ENCODE results near the gene KRTAP29-1. TPM values are rescaled to one million over a fixed set of nuclear protein-coding genes. Genes with fewer than 3 reads are reported as not detected.

KRTAP29-1 gene
- total RNA-seq, 1 experiment from 2014 or later = not detected

GRCh38 chr17:41304091-41304490, 1.4 kb upstream of the KRTAP29-1 start:
- Histone ChIP-seq H3K27me3 (replicated peaks; ENCODE audit: insufficient read depth, low read depth, low read length, poor library complexity) (no peaks in the 10 kb centered on the region), H3K9me3 (ENCODE audit: low read depth, low read length, poor library complexity, severe bottlenecking) (no peaks in the 10 kb centered on the region), H3K4me3 (ENCODE audit: low read depth, low read length, poor library complexity, severe bottlenecking) (no peak overlapping the region), H3K4me1 (ENCODE audit: insufficient read depth, low read length, poor library complexity, severe bottlenecking) (no peaks in the 10 kb centered on the region), H3K27ac (ENCODE audit: low read depth, low read length, poor library complexity, severe bottlenecking) (no peak overlapping the region), H3K36me3 (ENCODE audit: insufficient read depth, low read length, poor library complexity, severe bottlenecking) (no peaks in the 10 kb centered on the region)
- DNase-seq (ENCODE audit: low spot score) = no peak
- TF ChIP-seq CTCF (conservative IDR thresholded peaks at IDR 0.05; ENCODE audit: low read depth, low read length) (no peak), EZH2 (IDR thresholded peaks at IDR 0.05; ENCODE audit: borderline replicate concordance, low read depth, low read length, poor library complexity, severe bottlenecking) (no peak)
- intact Hi-C loops (cut with micrococcal nuclease; ENCODE audit: unreplicated experiment) = no loop called here
- CTCF ChIA-PET = no interaction called here
- POLR2A ChIA-PET (ENCODE audit: low non-redundant PET) = no interaction called here
- no TSS peak for BruUV-seq (replicated peaks)

GRCh38 chr17:41302981-41303380, 330 bp upstream of the KRTAP29-1 start:
- no peak overlapping the region for H3K27ac ChIP-seq (ENCODE audit: low read depth, low read length, poor library complexity, severe bottlenecking)
- no peak overlapping the region for H3K4me3 ChIP-seq (ENCODE audit: low read depth, low read length, poor library complexity, severe bottlenecking)
- H3K4me1 ChIP-seq (ENCODE audit: insufficient read depth, low read length, poor library complexity, severe bottlenecking) = no peaks in the 10 kb centered on the region
- H3K27me3 ChIP-seq (replicated peaks; ENCODE audit: insufficient read depth, low read depth, low read length, poor library complexity) = no peaks in the 10 kb centered on the region
- BruUV-seq (replicated peaks) = no TSS peak
- H3K36me3 ChIP-seq (ENCODE audit: insufficient read depth, low read length, poor library complexity, severe bottlenecking) = no peaks in the 10 kb centered on the region
- ChIA-PET POLR2A (ENCODE audit: low non-redundant PET) (no interaction called here), CTCF (no interaction called here)
- no peak for DNase-seq (ENCODE audit: low spot score)
- intact Hi-C loops (cut with micrococcal nuclease; ENCODE audit: unreplicated experiment) = no loop called here
- H3K9me3 ChIP-seq (ENCODE audit: low read depth, low read length, poor library complexity, severe bottlenecking) = no peaks in the 10 kb centered on the region
- TF ChIP-seq EZH2 (IDR thresholded peaks at IDR 0.05; ENCODE audit: borderline replicate concordance, low read depth, low read length, poor library complexity, severe bottlenecking) (no peak), CTCF (conservative IDR thresholded peaks at IDR 0.05; ENCODE audit: low read depth, low read length) (no peak)

- no peak for TF ChIP-seq EZH2 (IDR thresholded peaks at IDR 0.05; ENCODE audit: borderline replicate concordance, low read depth, low read length, poor library complexity, severe bottlenecking)
- no peak for TF ChIP-seq CTCF (conservative IDR thresholded peaks at IDR 0.05; ENCODE audit: low read depth, low read length)
- H3K4me3 ChIP-seq (ENCODE audit: low read depth, low read length, poor library complexity, severe bottlenecking) = no peak overlapping the region
- no peaks in the 10 kb centered on the region for H3K9me3 ChIP-seq (ENCODE audit: low read depth, low read length, poor library complexity, severe bottlenecking)
- no peak for DNase-seq (ENCODE audit: low spot score)
- intact Hi-C loops (cut with micrococcal nuclease; ENCODE audit: unreplicated experiment) = no loop called here
- POLR2A ChIA-PET (ENCODE audit: low non-redundant PET) = no interaction called here
- no TSS peak for BruUV-seq (replicated peaks)
- H3K27ac ChIP-seq (ENCODE audit: low read depth, low read length, poor library complexity, severe bottlenecking) = no peak overlapping the region
- CTCF ChIA-PET = no interaction called here
- no peaks in the 10 kb centered on the region for H3K27me3 ChIP-seq (replicated peaks; ENCODE audit: insufficient read depth, low read depth, low read length, poor library complexity)
- no peaks in the 10 kb centered on the region for H3K36me3 ChIP-seq (ENCODE audit: insufficient read depth, low read length, poor library complexity, severe bottlenecking)
- H3K4me1 ChIP-seq (ENCODE audit: insufficient read depth, low read length, poor library complexity, severe bottlenecking) = no peaks in the 10 kb centered on the region
Measured at GRCh38 chr17:41301204-41301790, 1.4 kb downstream of the KRTAP29-1 start.
